Parathyroid adenoma (tissue), 2 donors: Measurements from ENCODE around the gene SLAMF6.
"Not testable (repeated sequence)": the region's sequence is repeated elsewhere in the genome, so short reads cannot be mapped to it uniquely, and the experiment has no call there.

ENCODE experiments used
- H2AFZ ChIP-seq: fragments of 300-600 bp; sonication (generic); one replicate; pipeline ENCODE4 v1.7.0; 2017; ENCODE audit warnings: antibody characterized with exemption, mild to moderate bottlenecking
- H3K27ac ChIP-seq: fragments of 300-600 bp; sonication (generic); one replicate; pipeline ENCODE4 v1.7.0; 2017
- H3K27me3 ChIP-seq: fragments of 300-600 bp; sonication (generic); one replicate; pipeline ENCODE4 v1.7.0; 2017; ENCODE audit warnings: low read length; ENCODE audit not compliant: control insufficient read depth, insufficient read depth
- H3K36me3 ChIP-seq: fragments of 300-600 bp; sonication (generic); one replicate; pipeline ENCODE4 v1.7.0; 2017; ENCODE audit warnings: low read length; ENCODE audit not compliant: control insufficient read depth, insufficient read depth
- H3K4me1 ChIP-seq: fragments of 300-600 bp; sonication (generic); one replicate; pipeline ENCODE4 v1.7.0; 2017; ENCODE audit warnings: control low read depth
- H3K4me2 ChIP-seq: fragments of 300-600 bp; sonication (generic); one replicate; pipeline ENCODE4 v1.7.0; 2017; ENCODE audit warnings: low read length
- H3K4me3 ChIP-seq: fragments of 300-600 bp; sonication (generic); one replicate; pipeline ENCODE4 v1.7.0; 2017; ENCODE audit warnings: low read depth, low read length
- H3K79me2 ChIP-seq: fragments of 300-600 bp; sonication (generic); one replicate; pipeline ENCODE4 v1.7.0; 2017; ENCODE audit warnings: control low read depth
- H3K9ac ChIP-seq: fragments of 300-600 bp; sonication (generic); one replicate; pipeline ENCODE4 v1.7.0; 2017; ENCODE audit warnings: mild to moderate bottlenecking
- H3K9me3 ChIP-seq: fragments of 300-600 bp; sonication (generic); one replicate; pipeline ENCODE4 v1.7.0; 2017; ENCODE audit warnings: low read length; ENCODE audit not compliant: control insufficient read depth
- CTCF ChIP-seq: fragments of 300-600 bp; sonication (generic); IDR thresholded peaks from one replicate; pipeline ENCODE4 v1.7.0; 2017; ENCODE audit warnings: antibody characterized with exemption, mild to moderate bottlenecking
- donor health status: primary hyperparathyroidism.

The SLAMF6 gene

GRCh38 chr1:160523789-160524188 lies 734 bp upstream of the SLAMF6 start:
- not testable (repeated sequence) for H3K9ac ChIP-seq, H3K79me2 ChIP-seq, H3K27me3 ChIP-seq, H3K4me3 ChIP-seq, H3K9me3 ChIP-seq, H3K4me2 ChIP-seq, H2AFZ ChIP-seq, H3K4me1 ChIP-seq, H3K36me3 ChIP-seq, H3K27ac ChIP-seq

GRCh38 chr1:160522136-160522535 lies 919 bp downstream of the SLAMF6 start:
- H3K4me2 ChIP-seq, result no peak overlapping the region
- no peak overlapping the region for H3K9ac ChIP-seq
- H3K9me3 ChIP-seq, result no peaks in the 10 kb centered on the region
- no peak overlapping the region for H2AFZ ChIP-seq
- no peaks in the 10 kb centered on the region for H3K4me1 ChIP-seq
- no peak overlapping the region for H3K27ac ChIP-seq
- no peaks in the 10 kb centered on the region for H3K36me3 ChIP-seq
- no peaks in the 10 kb centered on the region for H3K79me2 ChIP-seq
- no peak for TF ChIP-seq CTCF
- no peak overlapping the region for H3K4me3 ChIP-seq
- H3K27me3 ChIP-seq, result no peaks in the 10 kb centered on the region

- Histone ChIP-seq H3K4me1 (no peaks in the 10 kb centered on the region), H3K27ac (no peak overlapping the region), H3K9me3 (no peaks in the 10 kb centered on the region), H3K4me2 (no peak overlapping the region), H3K79me2 (no peaks in the 10 kb centered on the region), H3K9ac (no peak overlapping the region), H2AFZ (no peak overlapping the region), H3K36me3 (no peaks in the 10 kb centered on the region), H3K4me3 (no peak overlapping the region), H3K27me3 (no peaks in the 10 kb centered on the region)
- TF ChIP-seq CTCF, result no peak
Observed at GRCh38 chr1:160521554-160521953, 1.5 kb downstream of the SLAMF6 start.

GRCh38 chr1:160520999-160521398 lies 2.1 kb downstream of the SLAMF6 start:
- Histone ChIP-seq H3K9ac (no peak overlapping the region), H2AFZ (no peak overlapping the region), H3K4me2 (no peak overlapping the region), H3K9me3 (no peaks in the 10 kb centered on the region), H3K27ac (no peak overlapping the region), H3K79me2 (no peaks in the 10 kb centered on the region), H3K4me1 (no peaks in the 10 kb centered on the region), H3K27me3 (no peaks in the 10 kb centered on the region), H3K36me3 (no peaks in the 10 kb centered on the region), H3K4me3 (no peak overlapping the region)
- no peak for TF ChIP-seq CTCF

- no peaks in the 10 kb centered on the region for H3K79me2 ChIP-seq
- no peak overlapping the region for H3K27ac ChIP-seq
- no peak overlapping the region for H3K4me2 ChIP-seq
- H3K36me3 ChIP-seq, result no peaks in the 10 kb centered on the region
- H3K4me3 ChIP-seq, result no peak overlapping the region
- no peaks in the 10 kb centered on the region for H3K4me1 ChIP-seq
- no peaks in the 10 kb centered on the region for H3K27me3 ChIP-seq
- no peak for TF ChIP-seq CTCF
- H3K9me3 ChIP-seq, result no peaks in the 10 kb centered on the region
- no peak overlapping the region for H3K9ac ChIP-seq
- H2AFZ ChIP-seq, result no peak overlapping the region
Observed at GRCh38 chr1:160520582-160520981, 2.5 kb downstream of the SLAMF6 start.
